ENCODE data around the gene TOP3B.

TOP3B gene

DNA sequence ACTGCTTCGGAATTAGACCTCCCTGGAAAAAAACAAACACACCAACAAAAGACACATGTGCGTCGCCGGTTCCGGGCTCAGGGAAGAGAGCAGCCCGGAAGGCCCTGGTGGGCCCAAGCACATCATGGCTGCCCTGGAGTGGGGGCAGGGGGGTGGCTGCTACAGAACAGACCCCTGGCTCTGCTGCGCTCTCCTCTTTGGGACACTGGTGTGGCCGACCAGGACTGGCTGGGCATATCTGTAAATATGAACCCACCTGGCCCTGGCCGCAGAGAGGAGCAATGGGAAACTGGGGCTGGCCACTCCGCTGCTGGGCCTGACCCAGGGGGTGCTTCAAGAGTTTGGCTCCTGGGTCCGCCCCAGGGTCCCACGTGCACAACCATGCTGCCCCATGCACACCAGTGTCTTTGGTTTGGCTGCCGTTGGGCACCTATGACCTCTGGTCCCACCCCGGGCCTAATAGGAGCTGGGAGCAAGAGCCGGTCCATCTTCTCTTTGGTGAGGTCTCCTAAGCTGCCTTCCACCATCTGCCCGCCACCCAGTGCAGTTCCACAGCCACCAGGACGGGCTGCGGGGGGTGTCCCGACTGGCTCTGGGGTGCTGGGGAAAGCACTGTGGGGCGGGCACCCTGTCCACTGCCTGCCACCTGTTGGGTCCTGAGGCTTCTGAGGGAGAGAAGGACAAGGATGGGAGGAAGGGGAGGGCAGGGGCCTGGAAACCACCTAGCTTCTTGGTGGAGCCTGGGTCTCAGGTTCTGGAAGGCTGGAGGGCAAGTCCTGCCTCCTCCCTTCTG lies 60.0 kb downstream of the TOP3B start:
- TF ChIP-seq, protein P1, sequence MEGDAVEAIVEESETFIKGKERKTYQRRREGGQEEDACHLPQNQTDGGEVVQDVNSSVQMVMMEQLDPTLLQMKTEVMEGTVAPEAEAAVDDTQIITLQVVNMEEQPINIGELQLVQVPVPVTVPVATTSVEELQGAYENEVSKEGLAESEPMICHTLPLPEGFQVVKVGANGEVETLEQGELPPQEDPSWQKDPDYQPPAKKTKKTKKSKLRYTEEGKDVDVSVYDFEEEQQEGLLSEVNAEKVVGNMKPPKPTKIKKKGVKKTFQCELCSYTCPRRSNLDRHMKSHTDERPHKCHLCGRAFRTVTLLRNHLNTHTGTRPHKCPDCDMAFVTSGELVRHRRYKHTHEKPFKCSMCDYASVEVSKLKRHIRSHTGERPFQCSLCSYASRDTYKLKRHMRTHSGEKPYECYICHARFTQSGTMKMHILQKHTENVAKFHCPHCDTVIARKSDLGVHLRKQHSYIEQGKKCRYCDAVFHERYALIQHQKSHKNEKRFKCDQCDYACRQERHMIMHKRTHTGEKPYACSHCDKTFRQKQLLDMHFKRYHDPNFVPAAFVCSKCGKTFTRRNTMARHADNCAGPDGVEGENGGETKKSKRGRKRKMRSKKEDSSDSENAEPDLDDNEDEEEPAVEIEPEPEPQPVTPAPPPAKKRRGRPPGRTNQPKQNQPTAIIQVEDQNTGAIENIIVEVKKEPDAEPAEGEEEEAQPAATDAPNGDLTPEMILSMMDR (conservative IDR thresholded peaks at IDR 0.05; ENCODE audit: low read depth, low read length), result no peak
- no peak for DNase-seq (ENCODE audit: low read depth)

DNA sequence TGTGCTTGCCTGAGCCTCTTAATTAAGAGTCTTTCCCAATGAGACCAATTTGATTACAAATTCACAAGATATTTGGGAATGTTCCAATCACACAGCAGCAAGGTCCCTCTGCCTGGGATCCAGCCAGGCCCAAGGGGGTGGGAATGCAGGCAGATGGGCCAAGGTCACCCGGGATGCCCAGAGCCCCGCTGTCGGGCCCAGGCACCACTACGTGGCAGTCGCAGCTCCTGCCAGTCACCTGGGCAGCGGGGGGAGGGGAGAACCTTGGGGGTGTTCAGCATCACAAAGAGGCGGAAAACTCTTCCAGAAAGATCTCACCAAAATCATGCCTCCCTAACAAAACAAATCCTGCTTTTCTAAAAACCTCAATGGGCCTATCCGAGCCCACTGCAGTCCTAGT lies 60.9 kb downstream of the TOP3B start:
- DNase-seq (ENCODE audit: low read depth), result no peak
- no peak overlapping the region for H3K4me3 ChIP-seq (ENCODE audit: low read length)
- TF ChIP-seq, protein P1 (conservative IDR thresholded peaks at IDR 0.05; ENCODE audit: low read depth, low read length), result no peak

More for the DNA sequence above, 60.0 kb downstream of the TOP3B start:
- no peak overlapping the region for H3K4me3 ChIP-seq (ENCODE audit: low read length)

DNA sequence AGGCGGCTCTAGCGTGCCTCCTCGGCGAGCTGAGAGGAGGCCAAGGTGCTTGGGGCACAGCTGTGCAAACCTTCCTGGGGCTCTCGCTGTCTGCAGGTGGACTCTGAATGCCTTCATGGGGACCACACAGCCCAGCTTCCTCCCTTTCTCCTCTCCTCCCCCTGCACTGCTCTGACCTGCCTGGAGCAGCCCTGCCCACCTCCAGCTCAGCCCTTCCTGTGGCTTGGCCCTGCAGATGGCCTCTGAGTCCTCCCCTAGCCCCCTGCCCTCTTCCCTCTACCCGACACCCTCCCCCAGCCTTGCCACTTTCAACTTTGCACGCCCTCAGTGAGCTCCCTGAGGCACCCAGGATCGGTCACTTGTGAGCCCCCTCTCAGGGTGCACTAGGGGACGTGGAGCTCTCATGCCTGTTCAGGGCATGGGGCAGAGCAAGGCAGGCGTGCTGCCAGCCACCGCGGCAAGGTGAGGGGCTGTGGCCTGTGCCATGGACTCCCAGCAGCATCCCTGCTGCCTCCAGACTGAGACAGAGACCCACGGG lies 61.3 kb downstream of the TOP3B start:
- H3K4me3 ChIP-seq (ENCODE audit: low read length), result no peak overlapping the region
- TF ChIP-seq, protein P1 (conservative IDR thresholded peaks at IDR 0.05; ENCODE audit: low read depth, low read length), result no peak
- DNase-seq (ENCODE audit: low read depth), result no peak

DNA sequence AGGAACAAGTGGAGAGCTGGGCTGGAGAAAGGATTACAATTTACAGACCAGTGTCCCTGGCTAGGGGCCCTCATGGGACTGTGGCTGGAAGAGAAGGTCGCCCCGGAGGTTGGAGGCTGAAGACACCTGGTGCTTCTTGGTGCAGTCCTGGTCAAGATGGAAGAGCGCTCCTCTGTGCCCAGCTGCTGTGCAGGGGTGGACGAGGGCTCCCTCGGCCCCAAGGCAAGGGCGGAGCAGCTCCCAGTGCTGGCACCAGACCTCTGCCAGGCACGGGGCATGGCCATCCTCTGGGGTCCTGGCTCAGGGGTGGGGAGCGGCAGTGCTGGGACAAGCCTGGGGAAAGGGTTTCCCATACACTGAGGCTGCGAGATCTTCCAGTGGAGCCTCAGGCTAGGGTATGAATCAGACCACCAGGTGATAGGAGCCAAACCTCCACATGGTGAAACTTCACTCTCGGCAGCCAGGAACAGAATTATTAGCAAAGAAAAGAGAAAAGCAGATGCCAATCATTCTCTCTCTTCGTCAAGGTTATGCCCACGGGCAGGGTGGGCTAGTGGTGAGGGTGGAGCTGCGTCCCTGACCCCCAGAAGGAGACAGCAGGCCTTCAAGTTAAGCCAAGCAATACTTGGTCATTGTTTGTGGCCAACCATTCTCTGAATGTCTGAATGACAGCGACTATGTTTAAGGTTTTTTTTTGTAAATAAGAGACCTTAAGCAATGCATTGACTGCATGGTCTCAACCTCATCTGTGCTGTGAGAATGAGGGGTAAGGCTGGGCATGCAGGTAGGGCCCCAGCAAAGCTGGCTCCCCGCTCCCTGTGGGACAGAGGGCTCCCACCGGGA lies 62.0 kb downstream of the TOP3B start:
- no peak for DNase-seq (ENCODE audit: low read depth)
- H3K4me3 ChIP-seq (ENCODE audit: low read length), result no peak overlapping the region
- TF ChIP-seq, protein P1 (conservative IDR thresholded peaks at IDR 0.05; ENCODE audit: low read depth, low read length), result no peak

DNA sequence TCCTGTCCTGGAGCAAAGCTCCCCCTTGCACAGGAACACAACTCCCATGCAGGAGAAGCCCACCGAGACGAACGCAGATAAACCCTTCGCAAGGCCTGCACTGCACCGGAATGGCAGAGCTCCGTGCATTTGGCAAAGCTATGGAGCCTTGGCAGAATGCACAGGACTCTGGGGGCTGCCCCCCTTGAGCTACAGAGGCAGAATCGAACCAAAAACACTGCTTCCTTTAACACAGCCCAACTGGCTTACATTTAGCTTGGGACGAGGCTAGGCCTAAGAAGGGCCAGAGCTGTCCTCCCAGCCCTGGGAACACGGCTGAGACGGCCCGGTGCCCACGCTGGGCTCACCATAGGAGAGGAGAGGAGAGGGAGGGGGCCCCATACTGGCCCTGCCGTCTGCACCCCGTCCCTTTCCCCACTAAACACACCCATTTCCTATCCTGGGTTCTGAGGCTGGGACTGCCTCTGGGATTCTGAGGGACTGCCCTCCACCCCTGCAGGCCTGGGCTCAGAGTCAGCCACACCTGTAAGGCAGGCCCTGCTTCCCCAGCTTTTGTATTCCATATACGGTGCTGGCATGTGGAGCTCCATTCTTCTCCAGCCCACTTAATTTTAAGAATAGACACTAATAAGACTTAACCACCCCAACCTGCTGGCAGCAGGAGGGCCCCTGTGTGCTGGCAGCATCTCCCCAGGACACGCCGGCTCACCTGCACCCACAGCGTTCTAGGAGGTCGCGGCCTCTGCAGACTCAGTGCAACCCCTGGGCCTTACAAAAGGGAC lies 62.9 kb downstream of the TOP3B start:
- TF ChIP-seq, protein P1 (conservative IDR thresholded peaks at IDR 0.05; ENCODE audit: low read depth, low read length), result no peak
- no peak for DNase-seq (ENCODE audit: low read depth)
- no peak overlapping the region for H3K4me3 ChIP-seq (ENCODE audit: low read length)

DNA sequence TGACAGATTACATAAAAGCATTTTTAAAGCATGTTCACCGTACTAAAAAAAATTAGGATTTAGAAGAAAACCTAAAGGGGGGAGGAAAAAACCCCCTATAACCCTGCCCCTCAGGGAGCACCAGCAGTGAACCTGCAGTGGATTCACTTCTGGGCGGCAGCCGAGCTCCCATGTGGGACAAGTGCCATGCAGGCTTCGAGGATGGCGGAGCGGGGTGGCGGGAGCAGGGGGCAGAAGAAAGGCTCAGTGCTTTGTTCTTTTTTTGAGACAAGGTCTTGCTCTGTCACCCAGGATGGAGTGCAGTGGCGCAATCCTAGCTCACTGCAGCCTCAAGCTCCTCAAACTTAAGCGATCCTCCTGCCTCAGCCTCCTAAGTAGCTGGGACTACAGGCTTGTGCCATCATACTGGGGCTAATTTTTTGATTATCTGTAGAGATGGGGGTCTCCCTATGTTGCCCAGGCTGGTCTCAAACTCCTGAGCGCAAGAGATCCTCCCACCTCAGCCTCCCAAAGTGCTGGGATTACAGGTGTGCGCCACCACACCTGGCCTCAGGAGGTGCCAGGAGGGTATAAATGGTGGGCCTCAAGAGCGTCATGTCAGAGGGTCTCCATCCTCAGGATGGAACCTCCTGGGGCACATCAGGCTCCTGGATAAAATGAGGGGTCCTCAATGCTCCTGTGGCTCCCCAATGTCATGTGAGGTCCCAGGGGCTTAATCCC lies 64.0 kb downstream of the TOP3B start:
- TF ChIP-seq, protein P1 (conservative IDR thresholded peaks at IDR 0.05; ENCODE audit: low read depth, low read length), result no peak
- DNase-seq (ENCODE audit: low read depth), result no peak
- H3K4me3 ChIP-seq (ENCODE audit: low read length), result no peak overlapping the region

All from retinal pigment epithelial cell (primary cell).